Immature natural killer cell (primary cell): Measurements from ENCODE around the gene ARHGAP24. TPM values are rescaled to one million over a fixed set of nuclear protein-coding genes. Genes with fewer than 3 reads are reported as not detected.

Source experiments
- DNase-seq, 3 donors: peaks; one replicate each; pipeline ENCODE4 v3.0.0; 2022; ENCODE audit warnings: mixed read lengths in 1 of 3
- H3K27ac Mint-ChIP-seq, 6 donors: one replicate each; pipeline ENCODE4 v1.8.0; 2020; ENCODE audit warnings: mixed read lengths in 6 of 6, mild to moderate bottlenecking in 5 of 6, inconsistent platforms in 4 of 6, moderate library complexity in 3 of 6
- H3K27me3 Mint-ChIP-seq, 3 donors: one replicate each; pipeline ENCODE4 v1.8.0; 2020 to 2021; ENCODE audit warnings: low read depth in 3 of 3, mild to moderate bottlenecking in 3 of 3, mixed read lengths in 3 of 3, moderate library complexity in 3 of 3, inconsistent platforms in 1 of 3
- H3K36me3 Mint-ChIP-seq, 3 donors: one replicate each; pipeline ENCODE4 v1.8.0; 2020; ENCODE audit warnings: mixed read lengths in 3 of 3, inconsistent platforms in 2 of 3, mild to moderate bottlenecking in 2 of 3
- H3K4me1 Mint-ChIP-seq, 2 donors: one replicate each; pipeline ENCODE4 v1.8.0; 2020; ENCODE audit warnings: inconsistent platforms in 2 of 2, mild to moderate bottlenecking in 2 of 2, mixed read lengths in 2 of 2, moderate library complexity in 1 of 2
- H3K4me3 Mint-ChIP-seq, 5 donors: one replicate each; pipeline ENCODE4 v1.8.0; 2020; ENCODE audit warnings: mild to moderate bottlenecking in 5 of 5, mixed read lengths in 5 of 5, inconsistent platforms in 3 of 5, moderate library complexity in 3 of 5
- H3K9me3 Mint-ChIP-seq, 6 donors: one replicate each; pipeline ENCODE4 v1.8.0; 2020; ENCODE audit warnings: mild to moderate bottlenecking in 6 of 6, mixed read lengths in 6 of 6, inconsistent platforms in 4 of 6, moderate library complexity in 3 of 6
- polyA plus RNA-seq, 3 donors: library from polyadenylated mRNA; unstranded; fragments of 300-500 nt; fragmentation: Illumina TruSeq; gene quantifications; one replicate each; pipeline ENCODE4 v1.2.3, GENCODE V29; 2021

Gene ARHGAP24
- polyA plus RNA-seq, result under 1 TPM in 2 of 3 donors, not detected in 1; 0.06 to 0.24 TPM

DNA sequence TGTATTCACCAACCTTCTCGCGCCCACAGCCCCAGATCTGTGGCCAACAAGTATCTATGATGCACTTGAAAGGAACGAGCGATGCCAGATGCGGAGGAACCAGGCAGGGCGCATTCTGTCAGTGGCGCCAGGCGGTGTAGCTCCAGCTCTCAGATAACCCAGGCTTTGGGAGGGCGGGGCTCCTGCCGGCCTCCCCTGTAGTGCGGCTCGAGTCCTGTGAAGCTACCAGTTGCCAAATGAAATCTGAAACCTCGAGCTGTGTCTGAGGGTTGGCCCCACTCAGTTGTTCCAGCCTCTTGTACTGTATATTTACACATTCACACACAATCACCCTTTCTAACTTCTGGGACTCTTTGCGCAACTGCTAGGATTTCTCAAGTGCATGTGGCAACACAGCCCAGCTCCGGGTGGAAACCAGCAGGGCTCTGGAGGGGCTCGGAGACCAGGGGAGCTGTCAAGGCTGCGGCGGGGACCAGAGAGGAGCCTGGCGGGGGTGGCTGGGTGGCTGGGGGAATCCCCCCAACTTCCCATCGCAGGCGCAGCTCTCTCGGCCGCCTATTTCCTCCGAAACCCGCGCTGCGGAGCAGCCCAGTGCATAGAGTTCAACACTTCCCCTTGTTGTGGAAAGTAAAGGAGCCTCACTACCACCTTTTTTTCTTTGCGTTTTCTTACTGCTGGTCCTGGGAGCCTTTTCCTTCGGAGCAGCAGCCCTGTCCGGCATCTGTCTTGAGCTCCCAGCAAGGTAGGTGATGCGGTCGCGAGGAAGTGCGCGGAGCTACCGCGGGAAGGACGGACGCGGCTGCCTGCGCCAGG, at the start of gene ARHGAP24:
ARHGAP24 (plus strand) TSS at position 333 of the 813 bp plus-strand sequence.
- H3K36me3 Mint-ChIP-seq, result peaks cover 0 to 4% (median 0%) of the 10 kb centered on the region in 3 donors
- peak in 1 of 3 donors; percentile 1 for DNase-seq
- peaks cover 0 to 6% (median 0%) of the 10 kb centered on the region in 3 donors for H3K27me3 Mint-ChIP-seq
- H3K4me3 Mint-ChIP-seq, result peak within 1 kb of the TSS in 1 of 5 donors; percentile 65
- H3K27ac Mint-ChIP-seq, result no peak within 1 kb of the TSS
- peaks cover 5 to 36% (median 12%) of the 10 kb centered on the region in 6 donors for H3K9me3 Mint-ChIP-seq
- H3K4me1 Mint-ChIP-seq, result no peaks in the 10 kb centered on the region

- Mint-ChIP-seq H3K27ac (no peak overlapping the region), H3K36me3 (no peaks in the 10 kb centered on the region), H3K27me3 (peaks cover 0 to 1% (median 0%) of the 10 kb centered on the region in 3 donors), H3K9me3 (peaks cover 2 to 26% (median 10%) of the 10 kb centered on the region in 6 donors), H3K4me3 (no peak overlapping the region), H3K4me1 (no peaks in the 10 kb centered on the region)
- DNase-seq, result no peak
These were observed 48.6 kb upstream of the ARHGAP24 start for GRCh38 chr4:85426366-85426765.

DNA sequence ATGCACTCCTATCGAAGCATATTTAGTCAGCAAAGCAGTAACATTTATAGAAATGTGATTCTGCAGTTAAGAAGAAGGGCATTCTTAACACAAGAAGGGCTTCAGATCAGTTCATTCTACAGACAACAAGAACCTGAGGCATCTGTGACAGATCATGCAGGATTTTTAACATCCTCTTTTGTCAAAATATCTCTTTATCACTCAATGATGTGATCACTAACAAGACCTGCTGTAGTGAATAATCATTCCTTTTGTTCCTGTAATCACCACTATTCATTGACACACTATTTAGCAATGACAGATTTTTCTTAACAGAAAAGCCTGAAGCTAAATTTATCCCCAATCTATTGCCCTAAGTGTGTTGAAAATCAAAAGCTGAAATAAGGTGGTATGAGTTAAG, 47.8 kb upstream of the ARHGAP24 start:
- Mint-ChIP-seq H3K4me1 (no peaks in the 10 kb centered on the region), H3K36me3 (no peaks in the 10 kb centered on the region)

GRCh38 chr4:85430226-85430625, 44.7 kb upstream of the ARHGAP24 start:
- peaks cover 0 to 25% (median 12%) of the 10 kb centered on the region in 6 donors for H3K9me3 Mint-ChIP-seq
- H3K4me3 Mint-ChIP-seq, result no peak overlapping the region
- peaks cover 0 to 3% (median 0%) of the 10 kb centered on the region in 3 donors for H3K27me3 Mint-ChIP-seq
- H3K27ac Mint-ChIP-seq, result no peak overlapping the region
- no peak for DNase-seq
- no peaks in the 10 kb centered on the region for H3K36me3 Mint-ChIP-seq
- no peaks in the 10 kb centered on the region for H3K4me1 Mint-ChIP-seq

More for the DNA sequence above, 47.8 kb upstream of the ARHGAP24 start:
- Mint-ChIP-seq H3K27ac (no peak overlapping the region), H3K4me3 (no peak overlapping the region), H3K27me3 (peaks cover 0 to 3% (median 0%) of the 10 kb centered on the region in 3 donors), H3K9me3 (peaks cover 2 to 21% (median 11%) of the 10 kb centered on the region in 6 donors)
- no peak for DNase-seq

GRCh38 chr4:85430697-85431096, 44.3 kb upstream of the ARHGAP24 start:
- DNase-seq, result no peak
- no peaks in the 10 kb centered on the region for H3K4me1 Mint-ChIP-seq
- no peaks in the 10 kb centered on the region for H3K36me3 Mint-ChIP-seq
- peaks cover 0 to 24% (median 11%) of the 10 kb centered on the region in 6 donors for H3K9me3 Mint-ChIP-seq
- H3K27ac Mint-ChIP-seq, result no peak overlapping the region
- no peak overlapping the region for H3K4me3 Mint-ChIP-seq
- peaks cover 0 to 3% (median 0%) of the 10 kb centered on the region in 3 donors for H3K27me3 Mint-ChIP-seq

GRCh38 chr4:85431156-85431555, 43.8 kb upstream of the ARHGAP24 start:
- H3K36me3 Mint-ChIP-seq, result no peaks in the 10 kb centered on the region

GRCh38 chr4:85431881-85432485, 43.0 kb upstream of the ARHGAP24 start:
- Mint-ChIP-seq H3K27ac (no peak overlapping the region), H3K9me3 (peaks cover 3 to 29% (median 12%) of the 10 kb centered on the region in 6 donors), H3K36me3 (peaks cover 0 to 3% (median 0%) of the 10 kb centered on the region in 3 donors), H3K4me1 (no peaks in the 10 kb centered on the region), H3K27me3 (peaks cover 0 to 3% (median 0%) of the 10 kb centered on the region in 3 donors), H3K4me3 (no peak overlapping the region)
- DNase-seq, result no peak

More at GRCh38 chr4:85431156-85431555, 43.8 kb upstream of the ARHGAP24 start:
- no peak for DNase-seq
- Mint-ChIP-seq H3K27ac (no peak overlapping the region), H3K4me1 (no peaks in the 10 kb centered on the region), H3K4me3 (no peak overlapping the region), H3K9me3 (peaks cover 0 to 24% (median 10%) of the 10 kb centered on the region in 6 donors), H3K27me3 (peaks cover 0 to 3% (median 0%) of the 10 kb centered on the region in 3 donors)

DNA sequence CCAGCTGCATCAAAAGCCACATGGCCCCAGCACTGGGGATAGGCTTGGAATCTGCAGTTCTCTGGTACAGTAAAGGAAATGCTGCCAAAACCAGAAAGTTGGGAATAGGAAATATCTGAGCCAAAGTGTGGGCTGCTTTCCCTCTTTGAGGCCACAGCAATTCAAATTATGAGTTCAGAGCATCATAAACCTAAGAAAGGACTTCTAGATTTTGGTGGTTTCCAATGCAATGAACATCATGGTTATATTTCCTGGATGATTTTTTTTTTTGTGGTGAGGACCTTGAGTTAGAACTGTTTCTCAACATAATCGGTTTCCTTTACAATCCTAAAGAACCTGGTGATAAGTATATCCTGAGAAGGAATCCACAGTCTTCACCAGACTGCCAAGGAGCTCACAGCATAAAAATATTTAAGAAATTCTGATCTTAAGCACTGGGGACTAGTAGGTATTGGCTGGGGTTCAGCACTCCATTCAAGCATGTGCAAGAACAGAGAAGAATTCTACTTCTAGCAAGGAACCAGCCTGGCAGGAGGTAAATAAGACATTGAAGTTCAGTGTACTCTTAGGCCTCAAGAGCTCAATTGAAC, 29.8 kb upstream of the ARHGAP24 start:
- Mint-ChIP-seq H3K27ac (no peak overlapping the region), H3K36me3 (no peaks in the 10 kb centered on the region), H3K4me3 (no peak overlapping the region), H3K27me3 (peaks cover 0 to 2% (median 1%) of the 10 kb centered on the region in 3 donors), H3K9me3 (peaks cover 0 to 8% (median 5%) of the 10 kb centered on the region in 6 donors), H3K4me1 (no peaks in the 10 kb centered on the region)
- DNase-seq, result no peak

GRCh38 chr4:85446141-85446861, 28.6 kb upstream of the ARHGAP24 start:
- no peak for DNase-seq
- Mint-ChIP-seq H3K4me3 (no peak overlapping the region), H3K9me3 (peaks cover 0 to 12% (median 5%) of the 10 kb centered on the region in 6 donors), H3K36me3 (no peaks in the 10 kb centered on the region), H3K4me1 (no peaks in the 10 kb centered on the region), H3K27me3 (peaks cover 0 to 2% (median 1%) of the 10 kb centered on the region in 3 donors), H3K27ac (no peak overlapping the region)

DNA sequence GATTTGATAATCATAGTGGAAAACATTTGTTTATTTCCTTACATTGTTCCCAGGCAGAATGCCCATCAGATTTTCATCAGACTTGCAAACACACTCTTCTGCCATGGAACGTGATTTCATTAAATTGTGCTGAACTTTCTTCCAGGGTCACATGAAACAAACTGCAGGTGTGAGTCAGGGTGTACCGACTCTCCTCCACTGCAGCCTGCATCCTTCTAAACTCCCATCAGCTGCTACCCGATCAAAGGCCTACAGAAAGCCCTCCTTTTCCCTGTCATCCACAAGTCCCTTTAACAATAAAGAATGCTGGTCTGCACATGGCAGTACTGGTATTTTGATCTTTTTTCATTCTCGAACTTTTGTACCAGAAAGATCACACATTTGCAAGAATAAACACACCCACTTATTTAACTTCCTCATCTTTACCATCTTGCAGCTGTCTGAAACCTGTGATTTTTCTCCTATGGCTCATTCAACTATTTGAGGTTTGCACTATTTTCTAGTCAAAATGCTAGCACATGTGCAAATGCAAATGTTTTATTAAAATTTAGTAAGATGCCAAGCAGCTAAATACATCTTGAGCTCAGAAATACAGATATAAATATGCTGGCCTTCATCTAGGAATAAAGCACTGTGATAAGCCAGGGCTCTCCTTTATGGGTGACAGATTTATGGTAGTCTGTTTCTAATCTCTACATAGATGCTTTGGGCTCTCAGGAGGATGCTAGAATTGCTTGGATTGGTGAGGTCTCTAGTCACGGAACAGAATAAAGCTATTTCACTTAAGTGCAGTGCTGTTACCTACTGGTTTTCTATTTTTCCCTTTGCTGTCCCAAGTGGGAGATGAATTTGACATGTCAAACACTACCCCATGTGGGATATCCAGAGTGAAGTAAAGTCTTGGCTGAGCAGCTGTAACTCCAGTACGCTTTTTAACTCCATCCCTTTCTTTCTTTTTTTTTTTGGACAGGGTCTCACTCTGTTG, 25.8 kb upstream of the ARHGAP24 start:
- H3K4me1 Mint-ChIP-seq, result no peaks in the 10 kb centered on the region
- H3K27ac Mint-ChIP-seq, result no peak overlapping the region
- no peak for DNase-seq
- H3K9me3 Mint-ChIP-seq, result peaks cover 0 to 23% (median 8%) of the 10 kb centered on the region in 6 donors
- no peaks in the 10 kb centered on the region for H3K36me3 Mint-ChIP-seq
- no peak overlapping the region for H3K4me3 Mint-ChIP-seq
- H3K27me3 Mint-ChIP-seq, result peaks cover 0 to 2% (median 1%) of the 10 kb centered on the region in 3 donors

GRCh38 chr4:85452058-85452731, 22.8 kb upstream of the ARHGAP24 start:
- Mint-ChIP-seq H3K36me3 (no peaks in the 10 kb centered on the region), H3K4me1 (no peaks in the 10 kb centered on the region), H3K9me3 (peaks cover 0 to 24% (median 7%) of the 10 kb centered on the region in 6 donors), H3K27ac (no peak overlapping the region), H3K27me3 (peaks cover 0 to 2% (median 1%) of the 10 kb centered on the region in 3 donors), H3K4me3 (no peak overlapping the region)
- DNase-seq, result no peak

- no peak for DNase-seq
- peaks cover 2 to 34% (median 5%) of the 10 kb centered on the region in 6 donors for H3K9me3 Mint-ChIP-seq
- no peak overlapping the region for H3K4me3 Mint-ChIP-seq
These were observed 19.0 kb upstream of the ARHGAP24 start for GRCh38 chr4:85455942-85456341.

More at GRCh38 chr4:85455942-85456341, 19.0 kb upstream of the ARHGAP24 start:
- Mint-ChIP-seq H3K27me3 (peaks cover 0 to 1% (median 0%) of the 10 kb centered on the region in 3 donors), H3K27ac (no peak overlapping the region), H3K4me1 (no peaks in the 10 kb centered on the region), H3K36me3 (no peaks in the 10 kb centered on the region)
